Loucy (cell line): ENCODE results near the gene KLC1.

Experiments used
- EZH2phosphoT487 ChIP-seq: fragments of 200-600 bp; IDR thresholded peaks from 2 replicates; pipeline ENCODE4 v1.6.1; 2018; ENCODE audit warnings: antibody characterized with exemption, mild to moderate bottlenecking, moderate library complexity, borderline replicate concordance
- TF ChIP-seq, protein P1 (sequence below): fragments of 200-600 bp; sonication (generic); conservative IDR thresholded peaks from 2 replicates; pipeline ENCODE4 v1.5.1; 2014; ENCODE audit warnings: mild to moderate bottlenecking, antibody characterized with exemption, low read length

DNA sequence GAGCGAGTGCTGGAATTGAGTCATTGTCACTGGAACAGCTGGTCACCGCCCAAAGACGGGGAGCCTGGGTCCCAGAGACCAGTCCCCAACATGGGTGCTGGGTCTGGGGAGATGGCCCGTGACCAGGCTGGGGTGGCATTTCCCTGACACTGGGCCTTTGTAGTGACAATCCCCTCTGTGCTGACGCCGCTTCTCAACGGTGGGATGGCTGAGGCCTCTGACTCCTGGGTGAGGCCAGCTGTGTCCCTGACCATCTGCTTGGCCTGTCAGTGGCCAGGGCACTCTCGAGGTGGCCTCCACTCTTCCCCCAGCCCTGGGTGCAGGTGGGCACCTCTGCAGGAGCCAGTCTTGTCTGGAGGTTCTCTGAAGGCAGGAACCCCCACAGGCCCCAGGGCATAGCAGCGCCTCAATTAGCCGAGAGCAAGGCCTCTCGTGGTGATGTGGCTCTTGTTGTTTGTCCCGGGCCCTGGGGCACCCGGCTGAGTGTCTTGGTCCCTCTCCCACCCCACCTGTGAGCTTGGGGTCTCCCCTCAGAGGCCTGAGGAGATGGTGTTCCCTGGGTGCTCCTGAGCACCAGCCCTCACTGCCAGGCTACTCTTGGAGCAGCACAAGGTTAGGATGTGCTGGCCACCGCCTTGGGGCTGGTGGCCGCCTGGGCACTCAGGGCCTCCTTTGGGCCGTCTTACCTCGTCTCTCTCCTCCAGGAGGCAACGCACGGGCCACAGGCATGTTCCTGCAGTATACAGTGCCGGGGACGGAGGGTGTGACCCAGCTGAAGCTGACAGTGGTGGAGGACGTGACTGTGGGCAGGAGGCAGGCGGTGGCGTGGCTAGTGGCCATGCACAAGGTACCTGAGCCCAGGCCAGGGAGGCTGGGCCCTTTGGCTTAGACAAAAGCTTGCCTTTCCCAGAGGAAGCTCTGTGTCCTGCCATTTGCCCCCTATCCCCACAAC lies 103.2 kb downstream of the KLC1 start:
- TF ChIP-seq, protein P1, sequence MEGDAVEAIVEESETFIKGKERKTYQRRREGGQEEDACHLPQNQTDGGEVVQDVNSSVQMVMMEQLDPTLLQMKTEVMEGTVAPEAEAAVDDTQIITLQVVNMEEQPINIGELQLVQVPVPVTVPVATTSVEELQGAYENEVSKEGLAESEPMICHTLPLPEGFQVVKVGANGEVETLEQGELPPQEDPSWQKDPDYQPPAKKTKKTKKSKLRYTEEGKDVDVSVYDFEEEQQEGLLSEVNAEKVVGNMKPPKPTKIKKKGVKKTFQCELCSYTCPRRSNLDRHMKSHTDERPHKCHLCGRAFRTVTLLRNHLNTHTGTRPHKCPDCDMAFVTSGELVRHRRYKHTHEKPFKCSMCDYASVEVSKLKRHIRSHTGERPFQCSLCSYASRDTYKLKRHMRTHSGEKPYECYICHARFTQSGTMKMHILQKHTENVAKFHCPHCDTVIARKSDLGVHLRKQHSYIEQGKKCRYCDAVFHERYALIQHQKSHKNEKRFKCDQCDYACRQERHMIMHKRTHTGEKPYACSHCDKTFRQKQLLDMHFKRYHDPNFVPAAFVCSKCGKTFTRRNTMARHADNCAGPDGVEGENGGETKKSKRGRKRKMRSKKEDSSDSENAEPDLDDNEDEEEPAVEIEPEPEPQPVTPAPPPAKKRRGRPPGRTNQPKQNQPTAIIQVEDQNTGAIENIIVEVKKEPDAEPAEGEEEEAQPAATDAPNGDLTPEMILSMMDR: no peak
- no peak for TF ChIP-seq EZH2phosphoT487
